HL-60/S4 treated with phorbol 12-myristate 13-acetate at 8.2 ng/mL for 4 days and 3 days (cell line): ENCODE data around the gene C10orf71.

Experiments
- in situ Hi-C: fragments of 300-500 bp; cut with MboI; formaldehyde crosslinking; loops from 2 replicates; pipeline ENCODE4 v1.15.0; 2022; ENCODE audit warnings: low sequenced_read_pairs

The C10orf71 gene

GRCh38 chr10:49272251-49273081 is 26.5 kb upstream of the C10orf71 start:
- in situ Hi-C loops = no loop called here

DNA sequence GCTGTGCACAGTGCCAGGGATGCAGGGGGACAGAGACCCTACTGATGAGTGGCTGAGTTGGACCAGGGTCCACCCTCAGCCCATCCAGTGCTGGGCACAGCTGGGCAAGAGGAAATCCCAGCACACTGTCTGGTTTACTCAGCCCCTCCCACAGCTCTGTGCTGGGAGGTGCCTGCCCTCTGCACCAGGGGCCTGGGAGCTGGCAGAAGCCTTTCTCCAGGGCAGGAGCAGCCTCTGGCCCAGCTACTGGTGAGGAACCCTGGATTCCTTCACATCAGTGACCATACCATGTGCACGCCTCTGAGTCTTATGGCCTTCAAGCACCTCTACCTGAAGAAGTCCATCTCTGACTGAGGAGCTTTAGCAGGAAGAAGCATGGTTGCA is 25.9 kb upstream of the C10orf71 start:
- in situ Hi-C loops = no loop called here

GRCh38 chr10:49273626-49274025 is 25.3 kb upstream of the C10orf71 start:
- in situ Hi-C loops = no loop called here

DNA sequence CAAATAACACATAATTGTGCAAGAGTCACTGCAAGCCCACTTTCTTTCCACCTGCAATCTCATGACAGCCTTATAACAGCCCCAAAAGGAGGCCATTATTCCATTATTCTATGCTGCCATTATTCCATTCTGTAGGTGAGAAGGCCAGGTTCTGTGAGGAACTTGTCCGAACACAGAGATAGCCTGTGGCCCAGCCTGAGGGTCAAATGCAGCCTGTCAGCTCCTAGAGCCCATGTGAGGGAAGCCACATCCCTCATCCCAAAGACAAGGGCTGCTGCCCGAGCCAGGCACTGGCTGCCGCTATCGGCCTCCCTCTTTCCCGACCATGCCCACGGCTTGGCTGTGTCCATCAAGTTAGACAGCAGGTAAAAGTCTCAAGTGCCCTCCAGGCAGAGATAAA is 24.1 kb upstream of the C10orf71 start:
- in situ Hi-C loops = no loop called here

DNA sequence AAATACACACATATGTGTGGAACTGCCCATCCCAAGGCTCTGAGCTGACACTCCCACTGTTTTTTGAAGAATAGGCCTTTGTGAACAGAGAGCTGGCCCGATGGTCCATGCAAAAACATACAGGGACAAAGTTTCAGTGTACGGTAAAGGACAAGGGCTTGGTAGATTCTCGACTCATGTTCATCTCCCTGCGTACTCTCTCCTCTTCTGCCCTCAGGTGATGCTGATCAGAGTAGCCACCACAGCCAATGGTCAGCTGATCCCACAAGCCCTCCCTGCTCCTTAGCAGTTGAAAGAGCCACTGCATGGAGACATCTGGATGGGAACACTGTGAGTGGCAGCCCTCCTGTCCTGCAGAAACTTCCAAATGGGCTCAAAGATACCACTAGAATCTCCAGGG is 23.1 kb upstream of the C10orf71 start:
- in situ Hi-C loops = no loop called here

- in situ Hi-C loops = no loop called here
These were observed 22.4 kb upstream of the C10orf71 start for GRCh38 chr10:49276596-49276995.

DNA sequence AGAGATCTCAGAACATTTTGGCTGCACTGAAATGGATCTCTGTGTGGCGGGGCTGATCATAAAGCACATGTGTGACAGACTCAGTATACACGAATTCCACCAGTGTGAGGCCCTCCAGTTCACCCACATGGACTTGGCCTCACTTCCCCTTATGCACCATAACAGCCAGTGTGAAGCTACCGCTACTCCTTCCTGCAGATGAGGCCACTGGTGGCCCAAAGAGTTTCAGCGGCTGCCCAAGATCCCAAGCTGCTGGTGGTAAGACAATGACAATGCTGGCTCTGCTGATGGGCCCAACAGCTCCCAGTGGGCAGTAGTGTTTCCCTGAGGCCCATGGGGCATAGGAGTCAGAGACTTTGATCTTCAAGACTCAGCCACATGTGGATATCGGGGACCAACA is 21.0 kb upstream of the C10orf71 start:
- in situ Hi-C loops = no loop called here

GRCh38 chr10:49278497-49278981 is 20.4 kb upstream of the C10orf71 start:
- in situ Hi-C loops = no loop called here

GRCh38 chr10:49279015-49279880 is 19.7 kb upstream of the C10orf71 start:
- in situ Hi-C loops = no loop called here

- in situ Hi-C loops = no loop called here
These were observed 19.0 kb upstream of the C10orf71 start for GRCh38 chr10:49280001-49280408.

DNA sequence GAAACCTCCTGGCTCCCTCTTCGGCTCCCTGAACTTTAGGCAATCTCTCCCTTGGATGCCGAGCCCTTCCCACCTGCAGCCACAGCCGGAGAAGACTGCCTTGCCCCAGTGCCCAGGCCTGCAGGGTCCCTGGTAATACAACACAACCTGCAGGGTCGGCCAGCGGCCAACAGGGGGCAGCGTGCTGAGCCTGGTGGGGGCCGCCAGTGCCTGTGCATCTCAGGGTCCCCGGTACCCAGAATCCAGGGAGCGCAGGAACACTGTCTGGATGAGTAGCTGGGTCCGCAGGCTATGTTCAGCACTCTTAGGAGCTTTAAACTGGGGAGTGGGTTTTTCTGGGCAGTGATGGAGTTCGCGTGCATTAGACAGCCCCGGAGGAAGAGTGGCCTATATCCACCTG is 17.5 kb upstream of the C10orf71 start:
- in situ Hi-C loops = no loop called here

GRCh38 chr10:49282306-49282705 is 16.7 kb upstream of the C10orf71 start:
- in situ Hi-C loops = no loop called here

GRCh38 chr10:49282879-49283341 is 16.1 kb upstream of the C10orf71 start:
- in situ Hi-C loops = no loop called here

- in situ Hi-C loops = no loop called here
These were observed 15.5 kb upstream of the C10orf71 start for GRCh38 chr10:49283491-49283890.

DNA sequence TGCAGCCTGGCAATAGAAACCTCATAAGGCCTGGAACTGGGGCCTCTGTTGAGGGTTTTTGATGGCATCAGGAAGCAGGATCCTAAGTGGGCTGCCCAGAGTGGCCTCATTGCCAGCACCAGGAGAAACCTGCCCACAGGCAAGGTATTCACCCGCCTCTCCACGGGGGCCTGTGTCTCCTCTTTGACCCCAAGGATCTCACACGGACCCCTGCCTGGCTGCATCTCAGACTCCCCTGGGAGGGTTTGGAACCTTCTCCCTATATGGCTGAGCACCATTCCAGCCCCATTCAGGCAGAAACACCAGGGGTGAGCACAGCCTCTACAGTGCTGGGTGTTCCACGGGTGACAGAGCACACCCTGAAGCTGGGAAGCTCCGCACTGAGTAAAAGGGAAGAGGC is 14.6 kb upstream of the C10orf71 start:
- in situ Hi-C loops = no loop called here

GRCh38 chr10:49285232-49285631 is 13.7 kb upstream of the C10orf71 start:
- in situ Hi-C loops = no loop called here

DNA sequence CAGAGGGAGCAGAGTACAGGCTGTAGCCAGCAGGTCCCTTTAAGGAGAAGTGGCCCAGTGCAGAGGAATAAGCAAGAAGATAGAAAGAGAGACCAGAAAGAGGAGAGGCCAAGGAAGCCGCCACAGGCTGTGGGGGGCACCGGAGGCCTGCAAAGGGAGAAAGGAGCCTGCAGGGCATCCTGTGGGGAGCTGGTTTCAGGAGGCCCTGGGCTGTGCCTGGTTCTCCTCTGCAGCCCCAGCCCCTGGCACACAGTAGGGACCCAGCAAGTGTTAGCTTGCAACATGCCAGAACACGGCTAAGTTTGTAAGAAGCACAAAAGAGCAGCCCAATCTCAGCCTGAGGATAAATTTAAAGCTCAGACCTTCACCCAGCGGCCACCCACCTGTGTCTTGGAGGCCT is 12.3 kb upstream of the C10orf71 start:
- in situ Hi-C loops = no loop called here

DNA sequence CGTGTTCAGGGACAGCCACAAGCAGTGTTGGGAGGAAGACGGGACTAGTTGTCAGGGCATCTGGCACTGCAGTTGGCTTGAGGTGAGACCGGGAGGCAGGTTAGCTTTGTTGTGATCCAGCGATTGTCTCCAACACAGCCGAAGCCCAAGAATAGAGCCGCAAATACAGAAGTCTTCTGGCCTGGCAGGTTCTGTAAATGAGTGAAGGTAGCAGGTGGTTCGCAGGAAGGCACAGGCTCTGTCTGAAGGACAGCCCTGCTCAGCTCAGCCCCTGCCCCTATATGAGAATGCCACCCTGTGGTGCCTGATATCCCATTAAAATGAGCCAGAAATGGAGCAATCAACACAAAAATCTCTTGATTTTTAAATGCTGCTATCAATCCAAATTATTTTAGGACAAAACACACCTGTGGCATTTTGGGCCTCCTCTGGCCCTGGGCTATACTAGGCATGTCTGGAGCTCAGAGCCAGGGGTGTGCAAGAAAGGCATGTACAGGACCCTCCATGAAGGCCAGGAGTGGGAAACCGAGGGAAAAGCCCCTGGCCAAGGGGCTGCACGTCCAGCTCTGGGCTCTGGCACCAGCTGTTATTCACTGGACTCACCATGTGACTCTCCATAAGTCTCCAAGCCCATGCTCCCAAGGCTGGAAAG is 11.2 kb upstream of the C10orf71 start:
- in situ Hi-C loops = no loop called here

DNA sequence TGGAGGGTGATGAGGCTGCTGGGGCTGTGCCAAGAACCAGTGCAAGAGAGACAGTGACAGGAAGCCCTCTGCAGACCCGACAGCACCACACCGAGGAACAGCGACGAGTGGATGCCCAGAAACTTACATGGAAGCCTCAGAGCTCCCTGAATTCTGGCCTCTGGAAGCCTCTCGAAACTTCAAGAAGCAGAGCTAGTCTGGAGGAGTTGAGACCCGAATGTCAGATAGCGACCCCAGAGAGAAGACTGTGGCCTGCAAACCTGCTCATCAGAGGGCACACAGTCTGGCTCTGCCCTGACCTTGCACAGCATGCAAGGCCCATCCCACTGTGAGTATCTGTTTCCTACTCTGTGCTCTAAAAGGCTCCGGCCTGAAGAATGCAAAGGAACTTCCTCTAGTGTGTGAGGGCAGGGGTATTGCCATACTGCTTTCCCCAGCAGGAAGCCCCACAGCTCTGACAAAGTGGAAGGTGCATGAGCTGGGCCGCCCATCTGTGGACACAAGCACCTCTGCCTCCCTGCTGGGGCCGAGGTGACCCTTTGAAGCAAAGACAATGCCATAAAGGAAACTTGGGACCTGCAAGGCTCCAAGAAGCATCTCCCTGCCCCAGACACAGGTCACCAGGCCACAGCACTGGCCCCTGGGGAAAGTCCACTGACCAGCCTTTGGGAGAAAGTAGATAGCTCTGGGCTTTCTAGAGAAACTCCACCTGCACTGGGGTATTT is 10.5 kb upstream of the C10orf71 start:
- in situ Hi-C loops = no loop called here

- in situ Hi-C loops = no loop called here
These were observed 9.5 kb upstream of the C10orf71 start for GRCh38 chr10:49289480-49289879.

DNA sequence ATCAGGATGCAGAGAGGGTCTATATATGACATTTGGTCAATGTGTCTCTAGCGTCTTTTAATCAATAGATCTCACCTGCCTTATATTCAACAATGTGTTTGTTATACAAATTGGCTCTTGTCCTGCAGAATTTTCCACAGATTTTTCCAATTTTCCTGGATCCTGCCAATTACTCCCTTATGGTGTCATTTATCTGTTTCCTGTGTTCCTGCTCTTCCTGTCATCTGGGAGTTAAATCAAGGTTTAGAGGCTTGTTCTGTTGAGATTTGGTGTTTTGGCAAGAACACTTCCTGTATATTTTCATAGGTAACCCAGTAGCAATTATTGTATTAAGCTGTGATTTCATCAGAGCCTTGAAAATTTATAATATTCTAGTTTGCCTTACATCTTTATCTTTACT is 8.8 kb upstream of the C10orf71 start:
- in situ Hi-C loops = no loop called here
